ENCODE measurements around the gene CUL2. TPM values are rescaled to one million over a fixed set of nuclear protein-coding genes. Genes with fewer than 3 reads are reported as not detected.
A peak's percentile ranks its signal among the peaks of the same experiment; 100 is the strongest.
"Not testable (repeated sequence)": the region's sequence is repeated elsewhere in the genome, so short reads cannot be mapped to it uniquely, and the experiment has no call there.

CUL2 gene
- total and polyA plus RNA-seq, 5 donors = 11.7 to 33.1 (median 28.2) TPM

DNA sequence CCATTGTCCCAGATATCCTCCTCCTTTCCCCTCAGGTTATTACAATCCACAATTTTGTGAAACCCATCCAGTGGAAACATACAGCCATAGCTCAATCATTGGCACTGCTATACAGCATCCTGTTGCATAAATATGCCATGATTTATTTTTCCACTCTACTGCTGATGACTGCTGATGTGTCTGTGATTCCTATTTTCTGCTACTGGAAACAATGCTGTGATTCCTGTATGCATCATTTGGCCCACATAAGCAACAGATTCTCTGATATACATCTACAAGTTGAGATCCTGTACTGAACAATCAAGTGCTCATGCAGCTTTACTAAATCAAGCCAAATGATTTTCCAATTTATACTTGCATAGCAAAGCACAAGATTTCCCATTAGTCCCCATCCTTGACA, 39.6 kb downstream of the CUL2 start:
- intact Hi-C loops (cut with DNase I) = no loop called here
- Histone ChIP-seq H3K9me3 (ENCODE audit: control insufficient read depth, low read length) (no peaks in the 10 kb centered on the region), H3K27me3 (ENCODE audit: control insufficient read depth, insufficient read depth) (no peaks in the 10 kb centered on the region), H3K27ac (ENCODE audit: low read length) (no peak overlapping the region), H3K4me1 (ENCODE audit: control insufficient read depth, insufficient read depth, low read length) (no peaks in the 10 kb centered on the region), H3K4me3 (ENCODE audit: low read length) (no peak overlapping the region)
- ATAC-seq (no peak), DNase-seq (no peak)

DNA sequence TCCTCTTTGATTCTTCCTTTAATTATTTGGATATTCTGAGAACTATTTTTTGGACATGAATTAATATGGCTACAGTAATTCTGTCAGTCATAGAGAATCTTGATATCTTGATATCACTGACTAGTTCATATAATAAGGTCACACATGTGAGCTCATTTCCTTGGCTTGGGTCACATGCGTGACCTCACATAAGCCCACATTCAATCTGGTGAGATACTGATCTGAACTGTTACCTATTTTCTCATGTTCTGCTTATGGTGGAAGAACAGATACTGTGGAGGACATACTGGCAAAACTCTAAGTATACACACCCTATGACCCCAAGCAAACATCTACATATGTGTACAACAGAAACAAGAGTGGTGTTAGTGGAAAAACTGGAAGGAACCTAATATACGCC, 44.1 kb downstream of the CUL2 start:
- no peaks in the 10 kb centered on the region for H3K9me3 ChIP-seq (ENCODE audit: control insufficient read depth, low read length)
- WGBS = 75% methylated on average over 2 of the region's 2 CpGs
- H3K27me3 ChIP-seq (ENCODE audit: control insufficient read depth, insufficient read depth) = no peaks in the 10 kb centered on the region
- H3K4me1 ChIP-seq (ENCODE audit: control insufficient read depth, insufficient read depth, low read length) = no peaks in the 10 kb centered on the region
- intact Hi-C loops (cut with DNase I) = no loop called here
- H3K4me3 ChIP-seq (ENCODE audit: low read length) = no peak overlapping the region
- no peak overlapping the region for H3K27ac ChIP-seq (ENCODE audit: low read length)
- no peak for ATAC-seq
- no peak for DNase-seq

DNA sequence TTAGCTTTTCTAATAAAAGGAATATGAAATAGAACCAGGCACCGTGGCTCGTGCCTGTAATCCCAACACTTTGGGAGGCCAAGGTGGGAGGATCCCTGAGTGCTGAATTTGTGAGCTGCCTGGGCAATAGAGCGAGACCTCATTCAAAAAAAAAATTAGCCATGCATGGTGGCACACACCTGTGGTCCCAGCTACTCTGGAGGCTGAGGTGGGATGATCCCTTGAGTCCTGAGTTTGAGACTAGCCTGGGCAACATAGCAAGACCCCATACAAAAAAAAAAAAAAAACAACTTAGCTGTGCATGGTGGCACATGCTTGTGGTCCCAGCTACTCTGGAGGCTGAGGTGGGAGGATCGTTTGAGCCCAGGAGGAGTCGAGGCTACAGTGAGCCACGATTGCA, 44.9 kb downstream of the CUL2 start:
- ATAC-seq; H3K4me3 ChIP-seq (ENCODE audit: low read length); DNase-seq; H3K27me3 ChIP-seq (ENCODE audit: control insufficient read depth, insufficient read depth); H3K27ac ChIP-seq (ENCODE audit: low read length); H3K9me3 ChIP-seq (ENCODE audit: control insufficient read depth, low read length); intact Hi-C loops (cut with DNase I); H3K4me1 ChIP-seq (ENCODE audit: control insufficient read depth, insufficient read depth, low read length): not testable (repeated sequence)
- WGBS = 96% methylated on average over 6 of the region's 6 CpGs

DNA sequence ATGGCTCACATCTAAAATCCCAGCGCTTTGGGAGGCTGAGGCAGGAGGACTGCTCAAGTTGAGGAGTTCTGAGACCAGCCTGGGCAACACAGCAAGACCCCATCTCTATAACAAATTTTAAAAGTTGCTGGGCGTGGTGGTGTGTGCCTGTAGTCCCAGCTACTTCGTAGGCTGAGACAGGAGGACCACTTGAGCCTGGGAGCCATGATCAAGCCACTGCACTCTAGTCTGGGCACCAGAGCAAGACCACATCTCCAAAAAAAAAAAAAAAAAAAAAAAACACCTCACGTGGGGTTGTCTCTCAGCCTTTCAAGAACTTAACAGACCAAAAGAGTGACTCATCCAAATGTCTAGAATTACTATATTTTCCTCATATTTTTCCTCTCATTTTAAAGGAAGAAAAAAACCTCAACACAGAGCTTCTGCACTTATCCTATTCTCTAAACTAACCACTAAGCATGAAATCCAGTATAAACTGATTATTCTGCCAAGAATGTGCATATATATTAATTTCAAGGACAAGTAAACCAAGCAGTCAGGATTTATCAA, 46.3 kb downstream of the CUL2 start:
- 96% methylated on average over 4 of the region's 4 CpGs for WGBS
- intact Hi-C loops (cut with DNase I) = no loop called here

DNA sequence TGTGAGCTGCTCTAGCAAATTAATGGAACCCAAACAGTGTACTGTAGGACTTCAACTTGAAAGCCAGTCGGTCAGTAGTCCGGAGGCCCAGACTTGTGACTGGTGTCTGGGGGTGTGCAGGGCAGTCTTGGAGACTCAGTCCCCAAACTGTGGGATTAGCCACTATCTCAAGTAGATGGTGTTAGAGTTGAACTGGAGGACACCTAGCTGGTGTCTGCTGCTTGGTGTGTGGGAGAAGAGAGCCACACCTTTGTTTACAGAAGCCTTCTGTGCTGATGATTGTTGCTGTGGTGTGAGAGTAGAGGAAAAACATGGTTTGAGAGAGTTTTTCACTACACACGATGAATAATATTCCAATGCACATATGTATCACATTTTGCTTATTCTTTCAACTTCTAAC, 47.4 kb downstream of the CUL2 start:
- no peaks in the 10 kb centered on the region for H3K4me1 ChIP-seq (ENCODE audit: control insufficient read depth, insufficient read depth, low read length)
- ATAC-seq = no peak
- DNase-seq = no peak
- no peak overlapping the region for H3K4me3 ChIP-seq (ENCODE audit: low read length)
- WGBS = 95% methylated on average over 3 of the region's 3 CpGs
- H3K9me3 ChIP-seq (ENCODE audit: control insufficient read depth, low read length) = no peaks in the 10 kb centered on the region
- H3K27ac ChIP-seq (ENCODE audit: low read length) = no peak overlapping the region
- intact Hi-C loops (cut with DNase I) = no loop called here
- H3K27me3 ChIP-seq (ENCODE audit: control insufficient read depth, insufficient read depth) = no peaks in the 10 kb centered on the region

More for the DNA sequence above, 46.3 kb downstream of the CUL2 start:
- DNase-seq = no peak
- no peak for ATAC-seq
- H3K4me3 ChIP-seq (ENCODE audit: low read length) = no peak overlapping the region
- H3K9me3 ChIP-seq (ENCODE audit: control insufficient read depth, low read length) = no peaks in the 10 kb centered on the region
- H3K27me3 ChIP-seq (ENCODE audit: control insufficient read depth, insufficient read depth) = no peaks in the 10 kb centered on the region
- no peaks in the 10 kb centered on the region for H3K4me1 ChIP-seq (ENCODE audit: control insufficient read depth, insufficient read depth, low read length)
- H3K27ac ChIP-seq (ENCODE audit: low read length) = no peak overlapping the region

DNA sequence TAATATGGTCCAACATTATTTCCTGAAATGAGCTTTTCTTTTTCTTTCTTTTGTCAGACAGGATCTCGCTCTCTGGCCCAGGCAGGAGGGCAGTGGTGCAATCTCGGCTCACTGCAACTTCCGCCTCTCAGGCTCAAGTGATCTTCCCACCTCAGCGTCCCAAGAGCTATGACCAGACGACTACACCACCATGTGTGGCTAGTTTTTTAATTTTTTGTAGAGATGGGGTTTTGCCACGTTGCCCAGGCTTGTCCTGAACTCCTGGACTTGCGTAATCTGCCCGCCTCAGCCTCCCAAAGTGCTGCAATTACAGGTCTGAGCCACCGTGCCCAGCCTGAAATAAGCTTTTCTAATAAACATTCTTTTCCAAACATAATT, 48.6 kb downstream of the CUL2 start:
- no peak overlapping the region for H3K27ac ChIP-seq (ENCODE audit: low read length)
- intact Hi-C loops (cut with DNase I) = no loop called here
- 83% methylated on average over 9 of the region's 9 CpGs for WGBS
- H3K4me3 ChIP-seq (ENCODE audit: low read length) = no peak overlapping the region
- H3K4me1 ChIP-seq (ENCODE audit: control insufficient read depth, insufficient read depth, low read length) = no peaks in the 10 kb centered on the region
- no peak for DNase-seq
- no peaks in the 10 kb centered on the region for H3K27me3 ChIP-seq (ENCODE audit: control insufficient read depth, insufficient read depth)
- no peaks in the 10 kb centered on the region for H3K9me3 ChIP-seq (ENCODE audit: control insufficient read depth, low read length)
- no peak for ATAC-seq

DNA sequence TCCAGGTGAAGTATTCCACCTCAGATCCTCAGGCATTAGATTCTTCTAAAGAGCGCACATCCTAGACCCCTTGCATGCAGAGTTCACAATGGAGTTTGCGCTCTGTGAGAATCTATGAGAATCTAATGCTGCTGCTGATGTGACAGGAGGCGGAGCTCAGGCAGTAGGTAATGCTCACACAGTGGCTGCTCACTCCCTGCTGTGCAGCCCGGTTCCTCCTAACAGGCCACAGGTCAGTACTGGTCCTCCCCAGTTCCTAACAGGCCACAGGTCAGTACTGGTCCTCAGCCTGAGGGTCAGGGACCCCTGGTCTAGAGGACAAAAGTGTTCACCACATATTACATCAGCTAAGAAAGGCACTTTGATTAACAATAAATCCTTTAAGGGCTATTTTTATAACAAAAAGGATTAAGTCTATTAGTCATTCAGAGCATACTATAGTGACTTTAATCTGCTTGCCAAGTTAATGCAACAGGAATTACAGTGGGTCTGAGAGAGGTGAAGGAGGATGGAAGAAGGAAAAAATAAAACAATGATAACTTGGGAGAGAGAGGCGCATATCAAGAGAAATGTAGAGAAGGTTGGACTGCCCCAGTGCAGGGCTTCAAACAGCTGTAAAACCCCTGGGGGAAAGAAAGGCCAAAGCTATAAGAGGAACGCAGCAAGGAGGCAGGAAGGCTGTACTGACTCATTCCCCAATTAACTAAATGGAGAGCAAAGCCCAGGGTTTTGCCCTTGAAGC, 49.2 kb downstream of the CUL2 start:
- intact Hi-C loops (cut with DNase I) = no loop called here
- Histone ChIP-seq H3K9me3 (ENCODE audit: control insufficient read depth, low read length) (no peaks in the 10 kb centered on the region), H3K4me3 (ENCODE audit: low read length) (no peak overlapping the region), H3K4me1 (ENCODE audit: control insufficient read depth, insufficient read depth, low read length) (no peaks in the 10 kb centered on the region), H3K27me3 (ENCODE audit: control insufficient read depth, insufficient read depth) (no peaks in the 10 kb centered on the region), H3K27ac (ENCODE audit: low read length) (no peak overlapping the region)
- WGBS = 83% methylated on average over 6 of the region's 6 CpGs
- DNase-seq (no peak), ATAC-seq (peak in 1 of 2 donors; percentile 42)

DNA sequence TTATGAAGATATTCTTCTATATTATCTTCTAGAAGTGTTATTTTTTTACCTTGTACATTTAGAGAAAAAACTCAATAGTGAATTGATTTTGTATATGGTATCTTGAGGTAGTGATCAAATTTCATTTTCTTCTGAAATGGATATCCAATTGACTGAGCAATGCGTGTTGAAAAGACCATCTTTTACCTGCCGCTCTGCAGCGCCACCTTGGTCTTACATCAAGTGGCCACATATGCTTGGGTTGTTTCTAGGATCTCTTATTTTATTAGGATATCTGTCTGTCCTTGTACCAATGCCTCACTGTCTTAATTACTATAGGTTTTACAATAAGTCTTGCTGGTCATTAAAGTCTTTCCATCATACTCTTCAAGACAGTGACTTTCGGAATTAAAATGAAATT, 53.0 kb downstream of the CUL2 start:
- Histone ChIP-seq H3K27me3 (ENCODE audit: control insufficient read depth, insufficient read depth) (no peaks in the 10 kb centered on the region), H3K4me3 (ENCODE audit: low read length) (no peak overlapping the region), H3K4me1 (ENCODE audit: control insufficient read depth, insufficient read depth, low read length) (no peaks in the 10 kb centered on the region), H3K9me3 (ENCODE audit: control insufficient read depth, low read length) (no peaks in the 10 kb centered on the region), H3K27ac (ENCODE audit: low read length) (no peak overlapping the region)
- DNase-seq = no peak
- ATAC-seq = no peak
- intact Hi-C loops (cut with DNase I) = no loop called here
- WGBS = 97% methylated on average over 4 of the region's 4 CpGs

DNA sequence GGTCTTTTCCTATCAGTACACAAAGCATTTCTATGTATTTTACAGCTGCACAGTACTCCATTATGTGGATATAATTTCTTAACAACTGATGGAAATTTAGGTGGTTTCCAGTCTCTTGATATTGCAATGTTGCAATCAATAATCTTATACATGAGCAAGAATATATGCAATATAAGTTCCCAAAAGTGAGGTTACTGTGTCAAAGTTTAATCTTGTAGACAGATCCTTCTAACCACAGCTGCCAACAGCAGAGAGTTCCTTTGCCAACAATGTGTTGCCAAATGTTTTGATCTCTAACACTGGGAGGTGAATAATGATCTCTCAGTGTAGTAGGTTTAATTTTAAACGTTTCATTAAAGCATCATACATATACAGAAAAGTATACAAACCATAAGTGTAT, 54.5 kb downstream of the CUL2 start:
- H3K27me3 ChIP-seq (ENCODE audit: control insufficient read depth, insufficient read depth) = no peaks in the 10 kb centered on the region
- no peak overlapping the region for H3K27ac ChIP-seq (ENCODE audit: low read length)
- ATAC-seq (no peak), DNase-seq (no peak)
- intact Hi-C loops (cut with DNase I) = no loop called here
- no peaks in the 10 kb centered on the region for H3K9me3 ChIP-seq (ENCODE audit: control insufficient read depth, low read length)
- no peak overlapping the region for H3K4me3 ChIP-seq (ENCODE audit: low read length)
- no peaks in the 10 kb centered on the region for H3K4me1 ChIP-seq (ENCODE audit: control insufficient read depth, insufficient read depth, low read length)
- 18% methylated on average over 1 of the region's 1 CpG for WGBS

DNA sequence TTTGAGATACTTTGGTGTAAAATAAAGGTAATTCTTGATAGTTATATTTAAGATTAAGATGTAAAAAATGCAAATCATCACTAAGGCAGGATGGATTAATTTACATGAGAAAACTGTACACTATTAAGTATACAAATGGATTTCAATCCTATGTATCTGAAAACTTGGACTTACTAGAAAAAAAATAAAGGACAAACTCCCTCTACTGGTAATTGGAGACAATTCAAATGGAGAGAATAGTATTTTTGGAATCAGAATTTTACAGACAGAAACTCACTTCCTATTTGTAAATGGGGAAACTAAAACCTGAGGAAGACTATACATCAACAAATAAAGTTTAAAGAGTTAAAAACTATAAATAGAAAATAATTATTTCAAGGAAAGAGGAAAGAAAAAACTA, 62.6 kb downstream of the CUL2 start:
- intact Hi-C loops (cut with DNase I) = no loop called here
- Histone ChIP-seq H3K9me3 (ENCODE audit: control insufficient read depth, low read length) (no peaks in the 10 kb centered on the region), H3K27me3 (ENCODE audit: control insufficient read depth, insufficient read depth) (no peaks in the 10 kb centered on the region), H3K4me3 (ENCODE audit: low read length) (no peak overlapping the region), H3K4me1 (ENCODE audit: control insufficient read depth, insufficient read depth, low read length) (no peaks in the 10 kb centered on the region), H3K27ac (ENCODE audit: low read length) (no peak overlapping the region)
- ATAC-seq (no peak), DNase-seq (no peak)

DNA sequence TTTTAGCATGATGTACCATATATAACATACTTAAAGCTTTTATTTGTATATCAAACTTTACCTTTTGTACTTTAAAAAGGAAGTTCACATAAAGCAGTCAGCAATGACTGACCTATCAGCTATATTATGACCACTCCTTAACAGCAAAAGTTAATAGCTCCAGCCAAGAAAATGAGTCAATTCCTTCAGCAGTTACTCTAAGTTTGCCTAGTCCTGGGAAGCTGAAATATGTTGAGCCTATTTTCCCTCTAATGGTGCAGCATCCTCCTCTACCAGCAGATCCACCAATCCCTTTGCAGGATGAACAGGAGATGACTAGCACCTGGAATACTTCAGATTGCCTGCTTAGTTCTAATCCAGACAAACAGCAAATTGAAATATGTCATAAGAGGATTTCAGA, 64.2 kb downstream of the CUL2 start:
- Histone ChIP-seq H3K4me1 (ENCODE audit: control insufficient read depth, insufficient read depth, low read length) (no peaks in the 10 kb centered on the region), H3K27me3 (ENCODE audit: control insufficient read depth, insufficient read depth) (no peaks in the 10 kb centered on the region), H3K27ac (ENCODE audit: low read length) (no peak overlapping the region), H3K9me3 (ENCODE audit: control insufficient read depth, low read length) (no peaks in the 10 kb centered on the region), H3K4me3 (ENCODE audit: low read length) (no peak overlapping the region)
- DNase-seq = no peak
- ATAC-seq = no peak
- intact Hi-C loops (cut with DNase I) = no loop called here

DNA sequence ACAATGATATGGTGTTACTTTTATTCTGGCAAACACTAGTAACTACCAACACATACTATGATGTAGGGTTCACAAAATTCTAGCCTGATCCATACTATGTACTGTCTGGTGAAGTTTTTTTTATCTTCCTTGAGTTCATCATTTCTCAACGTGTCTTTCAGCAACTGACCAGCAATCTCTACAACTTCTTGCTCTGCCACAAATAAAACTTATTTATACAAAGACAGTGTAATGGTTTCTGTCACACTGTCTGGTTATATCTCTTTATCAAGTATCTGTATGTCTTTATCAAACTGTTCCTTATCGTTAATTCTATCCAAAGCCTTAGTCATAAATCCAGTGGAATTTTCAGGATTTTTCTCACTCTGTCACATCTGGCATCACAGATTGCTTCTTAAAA, 69.7 kb downstream of the CUL2 start:
- DNase-seq (no peak), ATAC-seq (no peak)
- Histone ChIP-seq H3K4me1 (ENCODE audit: control insufficient read depth, insufficient read depth, low read length) (no peaks in the 10 kb centered on the region), H3K9me3 (ENCODE audit: control insufficient read depth, low read length) (no peaks in the 10 kb centered on the region), H3K27me3 (ENCODE audit: control insufficient read depth, insufficient read depth) (no peaks in the 10 kb centered on the region), H3K4me3 (ENCODE audit: low read length) (no peak overlapping the region), H3K27ac (ENCODE audit: low read length) (no peak overlapping the region)
- WGBS = 66% methylated on average over 2 of the region's 2 CpGs
- intact Hi-C loops (cut with DNase I) = no loop called here
